Measurements from ENCODE around the gene C1orf50. TPM values are rescaled to one million over a fixed set of nuclear protein-coding genes. Genes with fewer than 3 reads are reported as not detected.
A peak's percentile ranks its signal among the peaks of the same experiment; 100 is the strongest.

The C1orf50 gene
- total RNA-seq, 1 experiment from 2014 or later: 6.2 TPM

DNA sequence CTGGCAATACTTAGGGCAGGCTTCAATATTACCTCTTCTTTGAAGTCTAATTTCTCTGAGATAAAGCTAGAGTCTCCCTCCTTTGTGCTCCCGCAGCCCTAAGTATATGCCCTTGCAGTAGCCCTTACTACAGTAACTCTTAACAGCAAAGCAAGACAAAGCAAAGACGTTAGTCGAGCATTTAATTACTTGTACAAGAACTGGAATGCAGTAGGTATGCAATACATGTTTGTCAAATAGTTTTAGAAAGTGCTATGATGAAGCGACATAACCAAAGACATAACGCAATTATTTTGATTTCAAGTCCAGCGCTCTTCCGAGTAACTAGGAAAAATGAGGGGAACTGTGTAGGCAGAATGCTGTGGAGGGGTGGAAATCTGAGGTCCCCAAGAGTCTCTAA, 1.8 kb upstream of the C1orf50 start:
- Histone ChIP-seq H3K36me3 (replicated peaks; ENCODE audit: control insufficient read depth, insufficient read depth, low read length) (peaks cover 2% of the 10 kb centered on the region), H3K4me3 (ENCODE audit: insufficient read depth, low read depth, low read length) (peak overlapping the region; percentile 82), H3K27me3 (ENCODE audit: control insufficient read depth, insufficient read depth, low read length) (no peaks in the 10 kb centered on the region)
- DNase-seq: no peak

DNA sequence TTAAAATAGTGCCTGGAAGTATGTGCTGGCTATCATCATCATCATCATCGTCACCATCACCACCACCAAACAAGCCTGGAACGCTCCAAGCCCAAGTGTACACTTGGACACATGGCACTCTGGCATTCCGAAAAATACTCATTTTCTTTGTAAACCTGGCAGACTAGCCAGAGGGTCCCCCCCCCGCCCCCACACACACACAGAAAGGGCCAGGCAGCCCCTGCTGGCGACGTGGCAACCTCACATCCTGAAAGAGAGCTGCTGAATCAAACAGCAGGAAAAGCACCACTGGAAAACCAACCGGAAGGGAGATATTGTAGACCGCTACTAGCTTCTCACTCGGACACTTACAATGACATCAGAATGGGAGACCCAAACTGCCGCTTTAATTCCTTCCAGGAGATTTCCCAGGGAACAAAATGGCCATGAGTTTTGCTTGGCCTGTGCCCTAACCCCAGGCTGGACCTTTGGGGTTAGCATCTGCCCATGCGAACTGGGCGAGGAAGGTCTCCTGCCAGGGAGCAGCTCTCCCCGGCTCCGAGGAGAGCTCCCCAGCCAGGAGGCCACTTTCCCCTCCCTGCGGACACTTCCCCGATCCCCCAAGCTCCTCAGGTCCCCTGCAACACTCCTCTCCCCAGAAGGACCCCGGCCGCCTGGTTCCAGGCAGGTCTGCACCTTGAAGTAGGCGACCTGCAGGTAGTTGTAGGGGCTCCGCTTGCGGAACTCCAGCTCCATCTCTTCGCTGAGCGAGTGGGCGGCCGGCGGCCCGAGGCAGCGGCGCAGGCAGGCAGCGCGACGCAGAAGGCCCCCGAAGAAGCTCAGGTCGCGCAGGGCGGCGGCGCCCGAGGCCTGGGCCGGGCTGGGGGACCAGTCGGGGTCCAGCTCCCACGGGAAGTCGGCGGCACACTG, 963 bp upstream of the C1orf50 start:
- peaks cover 2% of the 10 kb centered on the region for H3K36me3 ChIP-seq (replicated peaks; ENCODE audit: control insufficient read depth, insufficient read depth, low read length)
- no peaks in the 10 kb centered on the region for H3K27me3 ChIP-seq (ENCODE audit: control insufficient read depth, insufficient read depth, low read length)
- H3K4me3 ChIP-seq (ENCODE audit: insufficient read depth, low read depth, low read length): peak overlapping the region; percentile 82
- DNase-seq: peak; percentile 74

DNA sequence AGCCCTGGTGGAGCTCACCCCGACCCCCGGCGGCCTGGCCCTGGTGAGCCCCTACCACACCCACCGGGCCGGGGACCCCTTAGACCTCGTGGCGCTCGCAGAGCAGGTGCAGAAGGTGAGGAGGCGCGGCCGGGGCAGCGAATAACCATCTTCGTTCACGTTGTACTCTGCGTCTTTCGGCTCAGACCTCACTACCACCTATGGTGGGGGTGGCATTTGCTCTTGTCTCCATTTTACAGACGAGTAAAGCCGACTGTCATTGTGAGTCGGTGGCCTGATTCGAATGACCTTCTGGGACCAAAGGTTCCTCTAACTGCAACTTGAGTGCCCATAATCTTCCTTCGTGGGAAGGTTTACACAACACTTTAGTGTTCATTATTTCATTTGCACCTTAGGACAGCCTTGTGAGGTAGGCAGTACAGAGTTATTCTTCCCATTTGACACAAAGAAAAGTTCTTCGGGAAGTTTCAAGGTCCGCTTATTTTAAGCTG, 506 bp downstream of the C1orf50 start:
- DNase-seq: no peak
- H3K27me3 ChIP-seq (ENCODE audit: control insufficient read depth, insufficient read depth, low read length): no peaks in the 10 kb centered on the region
- H3K4me3 ChIP-seq (ENCODE audit: insufficient read depth, low read depth, low read length): peak overlapping the region; percentile 100

DNA sequence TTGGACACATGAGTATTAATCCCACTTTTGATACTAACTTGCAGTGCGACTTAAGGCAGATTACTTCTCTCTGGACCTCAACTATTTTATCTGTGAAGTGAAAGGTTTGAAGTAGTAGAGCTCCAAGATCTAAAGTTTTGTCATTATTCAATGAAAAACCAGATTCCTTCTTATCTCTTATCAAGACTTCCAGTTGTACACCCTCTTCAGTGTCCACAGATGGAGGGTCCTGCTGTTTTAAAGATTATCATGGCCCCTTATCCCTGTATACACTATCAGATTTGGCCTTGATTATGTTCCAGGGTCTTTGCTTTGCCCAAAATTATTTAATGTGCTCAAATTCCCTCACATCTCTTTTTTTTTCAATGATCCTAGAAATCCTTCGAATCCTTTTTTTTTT, 1.1 kb downstream of the C1orf50 start:
- 0 out of 2 replicates have a peak, but pooled peaks cover 2% of the 10 kb centered on the region for H3K36me3 ChIP-seq (replicated peaks; ENCODE audit: control insufficient read depth, insufficient read depth, low read length)
- peak overlapping the region; percentile 100 for H3K4me3 ChIP-seq (ENCODE audit: insufficient read depth, low read depth, low read length)
- no peaks in the 10 kb centered on the region for H3K27me3 ChIP-seq (ENCODE audit: control insufficient read depth, insufficient read depth, low read length)
- no peak for DNase-seq

More for the DNA sequence above, 506 bp downstream of the C1orf50 start:
- no peaks in the 10 kb centered on the region for H3K36me3 ChIP-seq (replicated peaks; ENCODE audit: control insufficient read depth, insufficient read depth, low read length)

DNA sequence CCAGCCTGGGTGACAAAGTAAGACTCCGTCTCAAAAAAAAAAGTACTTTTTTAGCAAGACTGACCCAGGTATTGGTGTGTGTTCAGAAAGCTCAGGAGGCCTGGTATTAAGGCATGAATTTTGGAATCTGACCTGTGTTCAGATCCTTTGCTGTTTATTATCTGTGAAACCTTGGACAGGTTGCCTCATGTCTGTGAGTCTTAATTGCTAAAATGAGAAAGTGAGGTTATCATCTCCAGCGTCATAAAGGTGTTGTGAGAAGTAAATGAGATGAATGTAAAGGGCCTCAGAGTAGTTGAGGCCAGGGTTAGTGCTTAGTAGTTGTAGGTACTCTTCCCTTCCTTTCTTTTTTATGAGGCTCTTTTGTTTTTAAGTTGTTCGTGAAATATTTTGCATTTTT, 2.8 kb downstream of the C1orf50 start:
- H3K4me3 ChIP-seq (ENCODE audit: insufficient read depth, low read depth, low read length): no peak overlapping the region
- no peaks in the 10 kb centered on the region for H3K27me3 ChIP-seq (ENCODE audit: control insufficient read depth, insufficient read depth, low read length)
- peaks cover 6% of the 10 kb centered on the region for H3K36me3 ChIP-seq (replicated peaks; ENCODE audit: control insufficient read depth, insufficient read depth, low read length)
- DNase-seq: no peak

DNA sequence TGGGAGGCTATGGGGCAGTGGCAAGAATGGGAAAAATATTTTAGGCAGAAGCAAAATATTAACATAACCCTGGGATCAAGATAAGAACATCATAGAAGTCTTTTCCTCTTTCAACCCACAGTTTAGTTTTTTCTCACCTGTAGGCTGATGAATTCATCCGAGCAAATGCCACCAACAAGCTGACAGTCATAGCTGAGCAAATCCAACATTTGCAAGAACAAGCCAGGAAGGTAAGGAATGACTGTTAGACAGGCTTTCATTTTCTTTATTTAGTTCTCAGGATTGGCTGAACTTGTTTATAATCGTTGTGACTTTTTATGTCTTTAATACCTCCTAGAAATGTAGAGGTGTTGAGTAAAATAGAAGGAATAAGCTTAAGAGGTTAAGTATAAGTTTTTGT, 6.4 kb downstream of the C1orf50 start:
- H3K27me3 ChIP-seq (ENCODE audit: control insufficient read depth, insufficient read depth, low read length): no peaks in the 10 kb centered on the region
- peaks cover 23% of the 10 kb centered on the region for H3K36me3 ChIP-seq (replicated peaks; ENCODE audit: control insufficient read depth, insufficient read depth, low read length)
- H3K4me3 ChIP-seq (ENCODE audit: insufficient read depth, low read depth, low read length): no peak overlapping the region
- DNase-seq: no peak

DNA sequence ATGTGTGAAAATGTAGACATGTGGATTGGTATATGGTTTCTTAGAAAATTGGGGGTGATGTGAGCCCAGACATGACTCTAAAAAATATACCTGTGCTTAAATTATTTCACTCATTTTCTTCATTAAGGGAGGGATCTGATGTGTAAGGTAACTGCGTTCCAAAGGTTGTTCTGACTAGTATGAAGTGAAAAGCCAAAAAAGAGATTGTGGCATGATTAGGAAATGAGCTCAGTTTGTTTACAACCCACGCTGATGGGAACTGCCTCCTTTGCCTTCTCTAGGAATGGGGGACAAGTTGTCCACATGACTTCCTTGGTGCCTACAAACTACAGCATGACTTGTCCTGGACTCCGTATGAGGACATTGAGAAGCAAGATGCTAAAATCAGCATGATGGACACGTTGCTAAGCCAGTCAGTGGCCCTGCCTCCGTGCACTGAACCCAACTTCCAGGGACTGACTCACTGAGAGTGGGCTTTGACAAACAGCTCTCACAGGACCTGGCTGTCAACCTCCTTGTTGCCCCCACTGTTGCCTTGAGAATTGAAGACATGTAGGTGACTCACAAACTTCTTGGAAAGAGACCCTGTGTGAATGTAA, 8.0 kb downstream of the C1orf50 start:
- Histone ChIP-seq H3K36me3 (replicated peaks; ENCODE audit: control insufficient read depth, insufficient read depth, low read length) (peaks cover 24% of the 10 kb centered on the region), H3K27me3 (ENCODE audit: control insufficient read depth, insufficient read depth, low read length) (no peaks in the 10 kb centered on the region), H3K4me3 (ENCODE audit: insufficient read depth, low read depth, low read length) (no peak overlapping the region)
- no peak for DNase-seq

DNA sequence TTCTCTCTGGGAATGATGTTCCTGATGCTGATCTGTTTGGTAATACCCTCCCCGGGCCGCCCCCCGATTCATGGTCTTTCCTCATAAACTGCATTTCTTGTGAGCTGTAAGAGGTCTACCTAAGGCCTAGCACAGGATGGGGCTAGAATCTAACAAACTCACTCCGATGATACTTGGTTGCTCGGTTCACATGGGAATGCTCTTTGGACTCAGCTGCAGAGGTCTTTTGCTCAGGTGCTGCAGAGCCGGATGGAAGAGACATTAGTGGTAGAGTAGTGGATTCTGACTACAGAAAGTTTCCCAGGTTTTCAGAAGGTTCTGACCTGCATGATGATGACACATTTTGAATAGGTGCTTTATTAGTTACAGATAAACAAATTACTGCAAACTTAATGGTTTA, 9.5 kb downstream of the C1orf50 start:
- Histone ChIP-seq H3K27me3 (ENCODE audit: control insufficient read depth, insufficient read depth, low read length) (no peaks in the 10 kb centered on the region), H3K36me3 (replicated peaks; ENCODE audit: control insufficient read depth, insufficient read depth, low read length) (peaks cover 29% of the 10 kb centered on the region), H3K4me3 (ENCODE audit: insufficient read depth, low read depth, low read length) (no peak overlapping the region)
- DNase-seq: no peak

DNA sequence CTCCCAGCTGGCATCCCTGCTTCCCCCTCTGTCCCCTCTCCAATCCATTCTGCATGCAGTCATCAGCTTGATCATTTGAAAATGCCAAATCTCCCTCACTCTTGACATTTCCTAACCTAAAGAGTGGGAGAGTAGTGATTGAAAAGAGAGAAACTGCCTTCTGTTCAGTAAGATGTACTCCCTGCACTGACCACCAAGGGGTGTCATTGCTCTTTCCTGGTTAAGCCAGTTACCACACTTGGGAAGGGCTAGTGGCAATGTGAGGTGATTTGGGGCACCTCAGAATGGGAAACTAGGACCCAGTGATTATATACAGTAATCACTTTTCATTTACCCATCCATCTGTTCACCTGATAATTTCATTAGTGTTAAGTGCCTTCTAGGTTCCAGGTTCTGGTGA, 10.8 kb downstream of the C1orf50 start:
- H3K36me3 ChIP-seq (replicated peaks; ENCODE audit: control insufficient read depth, insufficient read depth, low read length): peaks cover 32% of the 10 kb centered on the region
- DNase-seq: peak; percentile 82
- no peak overlapping the region for H3K4me3 ChIP-seq (ENCODE audit: insufficient read depth, low read depth, low read length)
- no peaks in the 10 kb centered on the region for H3K27me3 ChIP-seq (ENCODE audit: control insufficient read depth, insufficient read depth, low read length)

DNA sequence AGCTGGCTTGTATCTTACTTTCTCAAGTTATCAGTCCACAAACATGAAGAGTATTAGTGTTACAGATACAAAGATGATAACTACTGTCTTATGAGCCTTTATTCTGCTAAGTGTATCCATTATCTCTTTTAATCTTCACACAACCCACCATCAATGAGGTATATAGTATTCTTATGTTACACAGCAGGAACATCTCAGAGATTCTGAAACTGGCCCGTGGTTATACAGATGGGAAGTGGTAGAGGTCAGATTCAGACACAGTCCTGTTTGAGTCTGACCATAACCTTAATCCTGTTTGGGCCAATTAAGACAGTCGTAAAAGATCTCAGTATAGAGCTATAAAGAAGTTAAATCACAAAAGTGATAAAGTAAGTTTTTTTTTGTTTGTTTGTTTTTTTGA, 12.7 kb downstream of the C1orf50 start:
- no peak for DNase-seq
- peaks cover 29% of the 10 kb centered on the region for H3K36me3 ChIP-seq (replicated peaks; ENCODE audit: control insufficient read depth, insufficient read depth, low read length)
- H3K27me3 ChIP-seq (ENCODE audit: control insufficient read depth, insufficient read depth, low read length): no peaks in the 10 kb centered on the region
- H3K4me3 ChIP-seq (ENCODE audit: insufficient read depth, low read depth, low read length): no peak overlapping the region

DNA sequence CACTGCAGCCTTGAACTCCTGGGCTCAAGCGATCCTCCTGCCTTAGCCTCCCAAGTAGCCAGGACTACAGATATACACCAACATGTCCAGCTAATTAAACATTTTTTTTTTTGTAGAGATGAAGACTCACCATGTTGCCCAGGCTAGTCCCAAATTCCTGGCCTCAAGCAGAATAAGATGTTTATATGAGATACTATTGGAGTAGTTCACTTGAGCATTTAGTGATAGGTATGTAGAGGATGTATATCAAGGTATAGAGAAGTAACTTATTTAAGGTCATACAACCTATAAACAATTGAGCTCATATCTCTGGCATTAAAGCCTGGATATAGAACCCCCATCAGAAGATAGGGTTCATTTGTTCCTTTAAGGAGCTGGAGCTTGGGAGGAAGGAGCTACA, 13.1 kb downstream of the C1orf50 start:
- H3K36me3 ChIP-seq (replicated peaks; ENCODE audit: control insufficient read depth, insufficient read depth, low read length): peaks cover 24% of the 10 kb centered on the region
- no peak overlapping the region for H3K4me3 ChIP-seq (ENCODE audit: insufficient read depth, low read depth, low read length)
- no peak for DNase-seq
- no peaks in the 10 kb centered on the region for H3K27me3 ChIP-seq (ENCODE audit: control insufficient read depth, insufficient read depth, low read length)

DNA sequence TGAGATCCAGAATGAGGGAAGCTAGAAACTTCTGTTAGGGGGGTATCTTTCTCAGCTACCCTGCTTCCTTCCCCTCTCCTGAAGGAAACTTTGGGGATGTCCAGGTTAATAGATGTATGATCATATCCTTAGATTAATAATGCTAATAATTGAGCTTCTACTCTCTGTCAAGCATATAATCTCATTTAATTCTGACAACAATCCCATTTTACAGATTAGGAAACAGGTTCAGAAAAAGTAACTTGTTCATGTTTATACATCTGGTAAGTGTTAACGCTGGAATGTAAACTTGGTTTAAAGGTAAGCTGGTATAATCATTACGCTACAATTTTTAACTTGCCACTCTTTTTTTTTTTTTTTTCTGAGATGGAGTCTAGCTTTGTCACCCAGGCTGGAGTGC, 16.0 kb downstream of the C1orf50 start:
- no peak for DNase-seq
- H3K36me3 ChIP-seq (replicated peaks; ENCODE audit: control insufficient read depth, insufficient read depth, low read length): peaks cover 11% of the 10 kb centered on the region

DNA sequence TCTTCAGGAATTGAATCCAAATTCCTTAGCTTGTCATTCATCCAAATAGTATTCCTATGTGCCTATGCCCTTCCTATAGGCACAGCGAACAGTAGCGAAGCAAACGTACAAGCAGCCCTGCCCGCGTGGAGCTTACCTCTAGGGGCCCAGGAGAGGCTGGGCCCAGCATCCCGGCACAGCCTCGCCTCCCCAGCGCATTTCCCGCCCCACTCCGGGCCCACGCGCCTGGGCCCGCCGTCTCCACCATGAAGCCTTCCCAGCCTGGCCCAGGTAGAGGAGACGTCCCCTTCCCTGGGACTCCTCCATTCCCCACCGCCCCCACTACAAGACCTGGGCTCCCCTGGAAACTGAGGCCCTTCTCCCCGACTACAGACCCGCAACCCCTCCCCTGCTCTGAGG, 17.5 kb downstream of the C1orf50 start:
- Histone ChIP-seq H3K36me3 (replicated peaks; ENCODE audit: control insufficient read depth, insufficient read depth, low read length) (peaks cover 10% of the 10 kb centered on the region), H3K27me3 (ENCODE audit: control insufficient read depth, insufficient read depth, low read length) (no peaks in the 10 kb centered on the region; the same call in 1 of the 2 replicates), H3K4me3 (ENCODE audit: insufficient read depth, low read depth, low read length) (no peak overlapping the region)
- peak; percentile 61 for DNase-seq

More for the DNA sequence above, 16.0 kb downstream of the C1orf50 start:
- no peak overlapping the region for H3K4me3 ChIP-seq (ENCODE audit: insufficient read depth, low read depth, low read length)
- no peaks in the 10 kb centered on the region; the same call in 1 of the 2 replicates for H3K27me3 ChIP-seq (ENCODE audit: control insufficient read depth, insufficient read depth, low read length)

DNA sequence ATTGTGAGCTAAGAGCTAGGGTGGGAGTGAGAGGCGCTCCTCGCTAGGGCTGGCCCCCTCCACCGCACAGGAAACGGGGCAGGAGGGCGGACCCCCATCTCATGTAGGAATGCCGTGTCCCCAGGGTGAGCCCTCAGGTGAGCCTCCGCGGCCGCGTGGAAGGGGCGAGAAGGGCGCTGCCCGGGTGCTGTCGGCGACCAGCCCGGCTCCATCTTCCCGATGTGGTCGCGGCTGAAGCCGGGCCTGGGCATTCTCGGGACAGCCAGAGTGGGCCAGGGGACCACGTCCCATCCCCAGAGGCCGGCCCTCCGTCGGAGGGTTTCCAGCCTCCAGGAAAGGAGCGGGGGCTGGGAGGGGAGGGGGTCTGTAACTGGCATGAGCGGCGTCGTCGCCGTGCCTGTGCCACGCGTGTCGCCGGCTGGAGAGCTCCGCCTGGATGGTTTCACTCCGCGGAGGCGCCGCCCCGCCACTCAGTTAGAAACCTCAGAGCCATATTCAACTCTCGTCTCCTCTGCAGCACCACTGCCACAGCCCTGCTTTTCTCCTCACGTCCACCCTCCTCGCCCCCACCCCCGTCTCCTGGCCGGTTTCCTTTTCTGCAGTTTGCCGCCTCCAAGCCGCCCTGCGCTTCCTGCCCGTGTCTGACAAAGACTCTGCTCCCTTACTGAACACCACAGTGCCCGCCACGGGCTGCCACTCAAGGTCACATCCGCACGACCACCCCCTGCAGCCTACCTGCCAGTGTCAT, 18.1 kb downstream of the C1orf50 start, which contains the start of gene TMEM269:
Gene TMEM269, plus strand, starts transcription at position 46 of the 748 bp plus-strand sequence. CDS start 4,903 bp downstream, outside the sequence.
- no peak within 1 kb of the TSS for H3K4me3 ChIP-seq (ENCODE audit: insufficient read depth, low read depth, low read length)
- DNase-seq: peak; percentile 70
- no peaks in the 10 kb centered on the region; the same call in 1 of the 2 replicates for H3K27me3 ChIP-seq (ENCODE audit: control insufficient read depth, insufficient read depth, low read length)
- peaks cover 10% of the 10 kb centered on the region for H3K36me3 ChIP-seq (replicated peaks; ENCODE audit: control insufficient read depth, insufficient read depth, low read length)

All from H7 (cell line).